ENCODE measurements around the gene RSF1.

- TF ChIP-seq CTCF (conservative IDR thresholded peaks at IDR 0.05; ENCODE audit: low read length) (no peak), EZH2phosphoT487 (IDR thresholded peaks at IDR 0.05; ENCODE audit: borderline replicate concordance, low read depth, low read length) (no peak)
Measured at GRCh38 chr11:77806415-77806814, 14.1 kb downstream of the RSF1 start.

All from OCI-LY7 (cell line).